22Rv1 (cell line): ENCODE measurements around the gene TRIM56.
"Not testable (repeated sequence)": the region's sequence is repeated elsewhere in the genome, so short reads cannot be mapped to it uniquely, and the experiment has no call there.

Experiments used
- ZFX ChIP-seq: fragments of 450-650 bp; IDR thresholded peaks from 2 replicates; pipeline ENCODE4 v1.6.1; 2017; ENCODE audit warnings: antibody characterized with exemption, borderline replicate concordance
- TF ChIP-seq, protein P1 (sequence below): fragments of 450-650 bp; IDR thresholded peaks from 2 replicates; pipeline ENCODE4 v1.5.1; 2017; ENCODE audit warnings: mild to moderate bottlenecking

DNA sequence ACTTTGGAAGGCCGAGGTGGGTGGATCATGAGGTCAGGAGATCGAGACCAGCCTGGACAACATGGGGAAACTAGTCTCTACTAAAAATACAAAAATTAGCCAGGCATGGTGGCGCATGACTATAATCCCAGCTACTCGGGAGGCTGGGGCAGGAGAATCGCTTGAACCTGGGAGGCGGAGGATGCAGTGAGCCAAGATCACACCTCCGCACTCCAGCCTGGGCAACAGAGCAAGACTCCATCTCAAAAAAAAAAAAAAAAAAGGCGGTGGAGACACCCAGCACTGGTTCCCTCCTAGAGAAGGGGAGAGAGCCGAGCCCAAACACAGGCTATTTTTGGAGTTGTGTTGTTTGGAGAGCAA, 36.3 kb downstream of the TRIM56 start:
- TF ChIP-seq, protein P1, sequence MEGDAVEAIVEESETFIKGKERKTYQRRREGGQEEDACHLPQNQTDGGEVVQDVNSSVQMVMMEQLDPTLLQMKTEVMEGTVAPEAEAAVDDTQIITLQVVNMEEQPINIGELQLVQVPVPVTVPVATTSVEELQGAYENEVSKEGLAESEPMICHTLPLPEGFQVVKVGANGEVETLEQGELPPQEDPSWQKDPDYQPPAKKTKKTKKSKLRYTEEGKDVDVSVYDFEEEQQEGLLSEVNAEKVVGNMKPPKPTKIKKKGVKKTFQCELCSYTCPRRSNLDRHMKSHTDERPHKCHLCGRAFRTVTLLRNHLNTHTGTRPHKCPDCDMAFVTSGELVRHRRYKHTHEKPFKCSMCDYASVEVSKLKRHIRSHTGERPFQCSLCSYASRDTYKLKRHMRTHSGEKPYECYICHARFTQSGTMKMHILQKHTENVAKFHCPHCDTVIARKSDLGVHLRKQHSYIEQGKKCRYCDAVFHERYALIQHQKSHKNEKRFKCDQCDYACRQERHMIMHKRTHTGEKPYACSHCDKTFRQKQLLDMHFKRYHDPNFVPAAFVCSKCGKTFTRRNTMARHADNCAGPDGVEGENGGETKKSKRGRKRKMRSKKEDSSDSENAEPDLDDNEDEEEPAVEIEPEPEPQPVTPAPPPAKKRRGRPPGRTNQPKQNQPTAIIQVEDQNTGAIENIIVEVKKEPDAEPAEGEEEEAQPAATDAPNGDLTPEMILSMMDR: not testable (repeated sequence)
- not testable (repeated sequence) for TF ChIP-seq ZFX
